ENCODE data around the gene SETD3. TPM values are rescaled to one million over a fixed set of nuclear protein-coding genes. Genes with fewer than 3 reads are reported as not detected.

SETD3 gene
- polyA plus RNA-seq, 2 donors: 15.4 to 25.2 TPM

DNA sequence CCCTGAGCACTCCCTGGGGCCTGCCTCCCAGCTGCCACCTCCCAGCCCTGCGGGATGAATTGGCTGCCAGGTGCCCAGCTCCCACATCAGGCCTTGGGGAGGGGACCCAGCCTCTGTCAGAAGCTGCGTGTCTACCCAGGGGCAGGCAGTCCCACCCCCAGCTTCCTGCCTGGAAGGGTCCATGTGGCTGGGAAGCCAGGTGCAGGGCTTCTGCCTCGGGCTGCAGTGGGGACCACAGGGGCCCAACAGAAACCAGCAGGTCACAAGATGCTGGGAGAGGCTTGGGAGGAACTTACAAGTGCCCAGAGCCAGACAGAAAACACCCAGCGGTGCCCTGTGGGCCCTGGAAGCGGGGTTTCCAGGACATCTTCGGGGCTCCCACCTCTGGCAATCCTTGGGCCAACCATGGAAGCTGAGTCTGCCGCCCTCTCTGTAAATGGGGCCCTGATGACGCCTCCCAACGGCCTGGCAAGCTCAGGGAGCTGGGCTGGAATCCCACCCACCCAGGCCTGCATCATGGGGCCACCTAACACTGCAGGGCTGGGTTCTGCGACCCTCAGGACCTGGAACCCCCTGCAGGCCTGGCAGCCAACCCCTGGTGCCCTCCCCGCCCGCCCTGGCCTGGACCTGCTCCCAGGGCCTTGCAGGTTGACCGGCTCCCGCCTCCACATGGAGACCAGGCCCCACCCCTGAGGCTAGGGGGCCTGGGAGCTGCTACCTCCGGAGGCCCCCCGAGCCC lies 37.2 kb upstream of the SETD3 start:
- H3K9me3 ChIP-seq (ENCODE audit: control insufficient read depth in 2 of 2, insufficient read depth in 1 of 2, low read depth in 1 of 2, low read length in 1 of 2): no peaks in the 10 kb centered on the region
- H3K27ac ChIP-seq (ENCODE audit: low read depth in 2 of 2, low read length in 1 of 2): no peak overlapping the region
- H3K4me1 ChIP-seq (ENCODE audit: control insufficient read depth in 2 of 2, insufficient read depth in 2 of 2, low read length in 1 of 2): peaks cover 3 to 9% of the 10 kb centered on the region in 2 donors
- no peaks in the 10 kb centered on the region for H3K27me3 ChIP-seq (ENCODE audit: control insufficient read depth in 1 of 2, insufficient read depth in 2 of 2, low read length in 2 of 2)
- WGBS, 2 donors: 55 to 72% methylated on average over 10 to 16 of the region's 16 CpGs
- H3K36me3 ChIP-seq (ENCODE audit: control insufficient read depth in 2 of 2, insufficient read depth in 2 of 2, low read length in 1 of 2): peaks cover 3 to 8% of the 10 kb centered on the region in 2 donors
- H3K4me3 ChIP-seq (ENCODE audit: low read depth in 1 of 2, low read length in 2 of 2): no peak overlapping the region

DNA sequence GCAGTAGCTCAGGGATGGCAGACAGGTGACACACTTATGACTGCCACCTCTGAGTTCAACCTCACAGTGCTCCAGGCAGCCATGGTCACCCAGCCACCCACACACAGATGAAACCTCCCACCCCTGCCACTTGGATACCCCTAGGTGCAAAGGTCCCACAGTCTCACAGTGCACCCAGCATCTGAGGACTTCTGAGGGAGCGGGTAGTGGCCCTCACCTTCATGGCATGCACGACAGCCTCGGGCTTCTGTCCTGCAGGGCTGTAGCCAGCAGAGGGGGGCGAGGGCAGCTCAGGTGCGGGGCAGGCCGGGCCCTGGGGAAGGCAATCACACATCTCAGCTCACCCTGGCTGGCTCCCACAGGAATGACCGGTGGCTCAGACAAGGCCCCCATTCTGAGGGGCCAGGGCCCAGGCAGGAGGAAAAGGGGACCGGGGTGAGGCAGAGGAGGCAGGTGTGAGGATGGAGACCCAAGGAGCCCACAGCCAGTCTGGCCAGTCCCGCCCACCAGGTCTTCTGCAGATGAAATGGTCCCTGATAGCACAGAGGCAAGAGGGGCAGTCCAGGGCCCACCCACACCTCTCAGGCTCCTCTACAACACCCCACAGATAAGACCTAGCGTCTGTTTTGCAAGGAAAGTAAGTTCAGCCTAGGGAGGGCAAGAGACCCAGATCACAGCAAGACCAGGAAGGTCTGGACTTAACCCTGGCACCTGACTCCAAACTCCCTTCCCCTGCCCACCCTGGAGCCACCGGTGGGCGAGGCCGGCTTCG lies 36.4 kb upstream of the SETD3 start:
- H3K27me3 ChIP-seq (ENCODE audit: control insufficient read depth in 1 of 2, insufficient read depth in 2 of 2, low read length in 2 of 2): no peaks in the 10 kb centered on the region
- H3K9me3 ChIP-seq (ENCODE audit: control insufficient read depth in 2 of 2, insufficient read depth in 1 of 2, low read depth in 1 of 2, low read length in 1 of 2): no peaks in the 10 kb centered on the region
- H3K4me3 ChIP-seq (ENCODE audit: low read depth in 1 of 2, low read length in 2 of 2): no peak overlapping the region
- peaks cover 3 to 7% of the 10 kb centered on the region in 2 donors for H3K4me1 ChIP-seq (ENCODE audit: control insufficient read depth in 2 of 2, insufficient read depth in 2 of 2, low read length in 1 of 2)
- H3K36me3 ChIP-seq (ENCODE audit: control insufficient read depth in 2 of 2, insufficient read depth in 2 of 2, low read length in 1 of 2): peaks cover 3 to 8% of the 10 kb centered on the region in 2 donors
- no peak overlapping the region for H3K27ac ChIP-seq (ENCODE audit: low read depth in 2 of 2, low read length in 1 of 2)
- 70 to 79% methylated on average over 14 of the region's 14 CpGs for WGBS, 2 donors

DNA sequence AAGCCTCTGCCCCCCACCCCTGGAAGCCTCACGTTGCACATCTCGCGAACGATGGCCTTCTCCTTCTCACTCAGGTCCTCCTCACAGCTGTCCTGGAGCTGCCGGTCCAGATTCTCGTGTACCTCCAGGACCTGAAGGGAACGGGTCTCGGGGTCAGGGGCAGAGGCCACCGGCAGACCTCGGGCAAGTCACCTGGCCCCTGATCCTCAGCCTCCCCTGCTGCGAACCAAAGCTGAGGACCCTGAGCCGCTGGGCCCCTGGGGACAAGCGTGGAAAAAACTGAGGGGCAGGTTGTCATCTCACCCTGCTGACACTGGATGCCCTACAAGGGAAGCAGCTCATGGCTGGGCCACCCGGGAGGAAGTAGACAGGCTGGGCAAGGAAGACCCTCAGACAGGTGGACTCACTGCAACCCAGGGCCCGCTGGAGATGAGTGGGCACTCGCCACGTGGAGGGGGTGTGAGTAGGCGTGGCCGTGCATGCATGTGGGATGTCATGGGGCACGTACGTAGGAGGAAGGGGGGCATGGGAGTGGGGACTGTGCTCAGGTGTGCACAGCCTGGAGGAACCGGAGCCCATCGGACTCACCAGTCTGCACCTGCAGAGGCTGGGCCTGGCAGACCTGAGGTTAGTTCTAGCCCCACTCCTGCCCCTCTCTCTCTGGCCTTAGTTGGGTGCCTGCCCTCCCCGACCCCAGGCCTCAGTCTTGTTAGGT lies 35.7 kb upstream of the SETD3 start:
- Histone ChIP-seq H3K36me3 (ENCODE audit: control insufficient read depth in 2 of 2, insufficient read depth in 2 of 2, low read length in 1 of 2) (peaks cover 3 to 12% of the 10 kb centered on the region in 2 donors), H3K4me3 (ENCODE audit: low read depth in 1 of 2, low read length in 2 of 2) (no peak overlapping the region), H3K9me3 (ENCODE audit: control insufficient read depth in 2 of 2, insufficient read depth in 1 of 2, low read depth in 1 of 2, low read length in 1 of 2) (no peaks in the 10 kb centered on the region), H3K27ac (ENCODE audit: low read depth in 2 of 2, low read length in 1 of 2) (no peak overlapping the region), H3K4me1 (ENCODE audit: control insufficient read depth in 2 of 2, insufficient read depth in 2 of 2, low read length in 1 of 2) (peaks cover 3 to 7% of the 10 kb centered on the region in 2 donors), H3K27me3 (ENCODE audit: control insufficient read depth in 1 of 2, insufficient read depth in 2 of 2, low read length in 2 of 2) (no peaks in the 10 kb centered on the region)
- WGBS, 2 donors: 70 to 76% methylated on average over 24 of the region's 24 CpGs

DNA sequence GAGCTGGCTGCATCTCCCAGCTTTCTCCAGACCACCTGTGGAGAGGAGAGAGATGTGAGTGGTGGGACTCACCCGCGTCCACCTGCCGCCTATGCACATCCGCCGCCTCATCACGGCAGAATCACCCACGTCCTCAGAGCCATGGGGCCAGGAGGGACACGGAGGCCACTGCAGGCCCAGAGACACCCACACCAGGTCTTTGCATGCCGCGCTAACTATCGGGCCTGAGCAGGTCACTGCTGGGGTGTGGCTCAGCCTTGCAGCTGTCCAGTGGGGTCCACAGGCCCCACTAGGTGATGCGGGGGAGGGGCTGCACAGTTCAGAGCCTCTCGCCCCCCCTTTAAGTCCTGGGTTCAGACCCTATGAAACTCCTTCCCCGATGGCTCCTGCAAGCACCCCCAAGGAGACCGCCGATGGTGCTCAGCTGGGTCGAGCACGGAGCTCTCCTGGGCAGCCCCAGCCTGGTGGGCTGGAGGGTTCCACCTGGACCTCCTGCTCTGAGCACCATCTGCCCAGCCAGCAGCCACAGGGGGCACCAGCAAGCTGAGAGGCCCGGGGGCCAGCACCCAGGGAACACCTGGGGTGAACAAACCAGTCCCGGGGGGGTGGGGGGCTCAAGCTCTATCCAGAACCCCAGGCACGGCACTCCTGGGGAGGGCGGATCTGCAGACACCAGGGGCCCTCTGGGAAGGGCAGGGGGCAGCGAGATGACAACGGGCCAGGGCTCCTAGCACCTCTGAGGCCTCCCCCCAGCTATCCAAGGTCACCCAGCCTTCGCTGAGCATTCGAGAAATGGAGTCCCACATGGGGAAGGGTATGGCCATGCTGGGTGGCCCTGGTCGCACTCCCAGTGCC lies 34.9 kb upstream of the SETD3 start:
- 84 to 88% methylated on average over 27 of the region's 27 CpGs for WGBS, 2 donors
- Histone ChIP-seq H3K9me3 (ENCODE audit: control insufficient read depth in 2 of 2, insufficient read depth in 1 of 2, low read depth in 1 of 2, low read length in 1 of 2) (no peaks in the 10 kb centered on the region), H3K36me3 (ENCODE audit: control insufficient read depth in 2 of 2, insufficient read depth in 2 of 2, low read length in 1 of 2) (peaks cover 3 to 12% of the 10 kb centered on the region in 2 donors)

DNA sequence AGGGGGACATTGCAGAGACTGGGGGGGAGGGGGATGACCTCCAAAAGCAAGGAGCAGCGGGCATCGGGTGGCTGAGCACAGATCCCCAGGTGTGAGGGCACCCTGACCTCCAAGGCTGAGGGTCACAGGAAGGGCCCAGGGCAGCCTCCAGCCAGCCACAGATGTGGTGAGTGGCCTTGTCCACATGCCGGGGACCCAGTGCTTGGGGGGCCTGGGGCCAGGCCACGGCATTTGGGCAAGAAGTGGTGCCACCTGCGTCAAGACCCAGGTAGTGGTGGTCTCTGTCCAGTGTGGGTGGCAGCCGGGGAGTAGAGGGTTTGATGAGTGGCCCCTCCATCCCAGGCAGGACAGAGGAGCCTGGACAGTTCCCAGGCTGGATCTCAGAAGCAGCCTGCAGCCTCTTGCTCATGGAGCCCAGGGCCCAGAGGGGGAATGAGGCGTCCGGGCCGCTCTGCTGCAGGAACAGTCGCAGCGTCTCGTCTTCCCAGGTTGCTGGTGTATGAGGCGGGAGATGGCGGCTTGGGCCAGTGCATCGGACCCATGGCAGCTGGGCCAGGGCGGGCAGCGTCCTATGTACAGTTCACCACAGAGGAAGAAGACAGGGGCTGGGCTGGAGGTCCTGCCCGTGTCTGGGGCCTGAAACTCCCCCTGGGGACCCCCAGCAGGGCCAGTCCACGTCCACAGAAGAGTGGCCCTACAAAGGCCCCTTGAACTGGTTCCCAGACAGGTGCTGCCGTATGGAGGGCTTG lies 34.1 kb upstream of the SETD3 start:
- no peaks in the 10 kb centered on the region for H3K27me3 ChIP-seq (ENCODE audit: control insufficient read depth in 1 of 2, insufficient read depth in 2 of 2, low read length in 2 of 2)
- no peaks in the 10 kb centered on the region for H3K9me3 ChIP-seq (ENCODE audit: control insufficient read depth in 2 of 2, insufficient read depth in 1 of 2, low read depth in 1 of 2, low read length in 1 of 2)
- H3K4me3 ChIP-seq (ENCODE audit: low read depth in 1 of 2, low read length in 2 of 2): no peak overlapping the region
- peaks cover 3 to 15% of the 10 kb centered on the region in 2 donors for H3K36me3 ChIP-seq (ENCODE audit: control insufficient read depth in 2 of 2, insufficient read depth in 2 of 2, low read length in 1 of 2)
- 84 to 89% methylated on average over 19 to 20 of the region's 20 CpGs for WGBS, 2 donors
- no peak overlapping the region for H3K27ac ChIP-seq (ENCODE audit: low read depth in 2 of 2, low read length in 1 of 2)
- H3K4me1 ChIP-seq (ENCODE audit: control insufficient read depth in 2 of 2, insufficient read depth in 2 of 2, low read length in 1 of 2): peaks cover 3 to 7% of the 10 kb centered on the region in 2 donors

More for the DNA sequence above, 34.9 kb upstream of the SETD3 start:
- Histone ChIP-seq H3K4me1 (ENCODE audit: control insufficient read depth in 2 of 2, insufficient read depth in 2 of 2, low read length in 1 of 2) (peaks cover 3 to 7% of the 10 kb centered on the region in 2 donors), H3K4me3 (ENCODE audit: low read depth in 1 of 2, low read length in 2 of 2) (no peak overlapping the region), H3K27me3 (ENCODE audit: control insufficient read depth in 1 of 2, insufficient read depth in 2 of 2, low read length in 2 of 2) (no peaks in the 10 kb centered on the region), H3K27ac (ENCODE audit: low read depth in 2 of 2, low read length in 1 of 2) (no peak overlapping the region)

DNA sequence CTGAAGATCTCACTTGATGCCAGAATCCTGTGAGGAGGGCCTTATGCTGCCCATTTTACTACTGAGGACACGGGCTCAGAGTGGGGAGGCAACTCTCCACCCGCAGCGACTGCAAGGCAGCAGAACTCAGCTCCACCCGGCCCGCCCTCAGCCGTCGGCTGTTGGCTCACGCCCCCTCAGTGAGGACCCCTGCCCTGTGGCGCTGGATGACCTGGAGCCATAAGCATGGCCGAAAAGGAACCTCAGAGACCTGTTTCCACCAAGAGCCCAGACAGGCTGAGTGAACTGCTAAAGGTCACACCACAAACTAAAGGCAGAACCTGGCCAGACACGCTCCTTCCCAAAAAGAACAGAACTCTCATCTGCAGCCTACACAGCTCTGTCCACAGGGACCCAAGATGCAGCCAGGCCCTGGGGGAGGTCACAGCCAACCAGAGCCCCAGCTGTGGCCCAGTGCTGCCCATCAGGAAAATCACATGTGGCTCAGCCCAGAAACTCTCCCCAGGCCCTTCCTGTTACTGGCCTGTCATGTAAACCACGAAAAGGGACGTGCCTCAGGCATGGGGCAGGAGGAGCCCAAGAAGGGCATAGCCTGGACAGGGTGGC lies 33.4 kb upstream of the SETD3 start:
- 75 to 81% methylated on average over 13 of the region's 13 CpGs for WGBS, 2 donors
- no peaks in the 10 kb centered on the region for H3K9me3 ChIP-seq (ENCODE audit: control insufficient read depth in 2 of 2, insufficient read depth in 1 of 2, low read depth in 1 of 2, low read length in 1 of 2)
- no peak overlapping the region for H3K4me3 ChIP-seq (ENCODE audit: low read depth in 1 of 2, low read length in 2 of 2)
- no peaks in the 10 kb centered on the region for H3K27me3 ChIP-seq (ENCODE audit: control insufficient read depth in 1 of 2, insufficient read depth in 2 of 2, low read length in 2 of 2)
- H3K36me3 ChIP-seq (ENCODE audit: control insufficient read depth in 2 of 2, insufficient read depth in 2 of 2, low read length in 1 of 2): peaks cover 3 to 21% of the 10 kb centered on the region in 2 donors
- no peak overlapping the region for H3K27ac ChIP-seq (ENCODE audit: low read depth in 2 of 2, low read length in 1 of 2)
- H3K4me1 ChIP-seq (ENCODE audit: control insufficient read depth in 2 of 2, insufficient read depth in 2 of 2, low read length in 1 of 2): peaks cover 3 to 7% of the 10 kb centered on the region in 2 donors

DNA sequence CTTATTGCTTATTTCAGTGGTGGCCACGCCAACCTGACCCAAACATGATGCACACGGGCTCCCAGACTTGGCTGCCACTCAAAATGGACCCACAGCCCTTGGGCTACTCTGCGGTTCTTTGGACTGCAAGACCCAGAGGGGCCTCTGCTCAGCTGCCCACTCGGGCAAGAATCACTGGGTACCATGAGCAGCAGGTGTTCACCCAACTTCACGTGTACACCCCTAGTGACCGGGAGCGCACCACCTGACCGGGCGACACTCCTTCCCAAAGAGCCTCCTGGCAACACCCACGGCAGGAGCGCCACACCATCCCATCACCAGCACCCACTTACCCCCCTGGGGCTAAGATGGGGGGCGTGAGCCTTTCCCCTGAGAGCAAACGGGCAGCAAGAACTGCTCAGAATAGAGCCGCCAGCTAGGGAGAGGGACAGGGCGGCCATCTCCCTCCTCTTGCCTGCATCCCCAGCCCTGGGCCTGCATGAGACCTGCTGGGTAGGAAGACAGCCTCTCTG lies 32.6 kb upstream of the SETD3 start:
- Histone ChIP-seq H3K4me3 (ENCODE audit: low read depth in 1 of 2, low read length in 2 of 2) (no peak overlapping the region), H3K36me3 (ENCODE audit: control insufficient read depth in 2 of 2, insufficient read depth in 2 of 2, low read length in 1 of 2) (peaks cover 5 to 29% of the 10 kb centered on the region in 2 donors), H3K27me3 (ENCODE audit: control insufficient read depth in 1 of 2, insufficient read depth in 2 of 2, low read length in 2 of 2) (no peaks in the 10 kb centered on the region), H3K9me3 (ENCODE audit: control insufficient read depth in 2 of 2, insufficient read depth in 1 of 2, low read depth in 1 of 2, low read length in 1 of 2) (no peaks in the 10 kb centered on the region), H3K4me1 (ENCODE audit: control insufficient read depth in 2 of 2, insufficient read depth in 2 of 2, low read length in 1 of 2) (peaks cover 0 to 3% of the 10 kb centered on the region in 2 donors), H3K27ac (ENCODE audit: low read depth in 2 of 2, low read length in 1 of 2) (no peak overlapping the region)
- WGBS, 2 donors: 83 to 87% methylated on average over 15 of the region's 15 CpGs

DNA sequence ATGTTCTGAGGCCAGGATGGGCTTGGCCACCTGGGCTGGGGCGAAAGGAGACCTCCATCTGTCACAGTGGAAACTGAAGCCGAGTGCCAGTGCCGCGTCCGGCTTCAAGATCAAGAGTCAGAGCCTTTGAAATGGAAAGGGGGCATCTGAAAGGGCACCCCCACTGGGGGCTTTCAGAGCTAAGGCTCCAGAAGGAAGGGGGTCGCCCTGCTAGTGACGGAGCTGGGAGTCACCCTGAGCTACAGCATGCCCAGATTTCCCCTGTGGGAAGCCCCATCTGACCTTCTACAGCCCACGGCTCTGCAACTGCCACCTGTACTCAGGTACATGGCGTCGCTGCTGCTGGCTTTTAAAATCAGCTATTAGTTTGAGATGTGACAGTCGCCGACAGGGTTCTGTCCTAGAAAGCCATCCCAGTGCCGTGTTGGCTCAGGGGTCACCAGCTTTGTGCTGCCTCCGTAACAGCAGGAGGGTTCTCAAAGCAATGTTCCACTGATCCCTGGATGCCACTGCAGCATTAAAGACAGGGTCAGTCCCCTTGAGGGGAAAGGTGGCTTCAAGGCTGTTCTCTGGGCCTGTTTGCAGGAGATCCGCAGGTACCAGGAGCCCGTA lies 32.0 kb upstream of the SETD3 start:
- H3K9me3 ChIP-seq (ENCODE audit: control insufficient read depth in 2 of 2, insufficient read depth in 1 of 2, low read depth in 1 of 2, low read length in 1 of 2): no peaks in the 10 kb centered on the region
- no peak overlapping the region for H3K27ac ChIP-seq (ENCODE audit: low read depth in 2 of 2, low read length in 1 of 2)
- no peaks in the 10 kb centered on the region for H3K27me3 ChIP-seq (ENCODE audit: control insufficient read depth in 1 of 2, insufficient read depth in 2 of 2, low read length in 2 of 2)
- H3K36me3 ChIP-seq (ENCODE audit: control insufficient read depth in 2 of 2, insufficient read depth in 2 of 2, low read length in 1 of 2): peaks cover 7 to 34% of the 10 kb centered on the region in 2 donors
- H3K4me1 ChIP-seq (ENCODE audit: control insufficient read depth in 2 of 2, insufficient read depth in 2 of 2, low read length in 1 of 2): peaks cover 0 to 3% of the 10 kb centered on the region in 2 donors
- 89 to 90% methylated on average over 16 of the region's 16 CpGs for WGBS, 2 donors
- H3K4me3 ChIP-seq (ENCODE audit: low read depth in 1 of 2, low read length in 2 of 2): no peak overlapping the region
